ENCODE data around the gene TRIM14. TPM values are rescaled to one million over a fixed set of nuclear protein-coding genes. Genes with fewer than 3 reads are reported as not detected.

The TRIM14 gene
- total and polyA plus RNA-seq, 10 of the 15 experiments (the other 5 are each of a cell fraction or from before 2014, with no cell fraction given), result 8.6 to 53.3 (median 35.7) TPM

- 11% methylated on average over 5 of the region's 5 CpGs for WGBS (ENCODE audit: insufficient coverage, insufficient replicate concordance, low lambda C conversion rate, missing lambda C conversion rate)
- DNase-seq (ENCODE audit: low read depth, low spot score), result no peak
- intact Hi-C loops (cut with micrococcal nuclease; ENCODE audit: unreplicated experiment), result no loop called here
- Histone ChIP-seq H3K4me1 (ENCODE audit: control insufficient read depth, insufficient read depth, low read length) (peaks cover 6% of the 10 kb centered on the region; the same call in 1 of the 2 replicates), H2AFZ (ENCODE audit: control insufficient read depth, low read depth, low read length) (no peak overlapping the region), H3K4me3 (peak overlapping the region; percentile 58; the same call in 1 of the 2 replicates), H3K79me2 (ENCODE audit: control insufficient read depth, insufficient read depth, low read length) (peaks cover 49% of the 10 kb centered on the region), H3K36me3 (ENCODE audit: control insufficient read depth in 2 of 2, insufficient read depth in 2 of 2, low read length in 1 of 2) (no peaks in the 10 kb centered on the region; a peak in 1 of 4 replicates), H3K9ac (ENCODE audit: control insufficient read depth, insufficient read depth, low read length) (no peak overlapping the region), H4K20me1 (ENCODE audit: control insufficient read depth, insufficient read depth) (no peaks in the 10 kb centered on the region), H3K27ac (ENCODE audit: control insufficient read depth, insufficient read depth) (peak overlapping the region; percentile 33; the same call in 1 of the 2 replicates), H3K27me3 (replicated peaks in 1 of 2; ENCODE audit: control insufficient read depth in 2 of 2, insufficient read depth in 2 of 2, low read length in 1 of 2) (no peaks in the 10 kb centered on the region), H3K9me3 (replicated peaks; ENCODE audit: control insufficient read depth, insufficient read depth, low read length) (peaks cover 5% of the 10 kb centered on the region; the same call in 2 of the 3 replicates), H3K4me2 (ENCODE audit: control insufficient read depth, insufficient read depth) (peak overlapping the region; percentile 68)
- BruUV-seq (replicated peaks), result no TSS peak
- ChIA-PET POLR2A (interaction anchor here (0.7 to 1.9 kb wide), 5 partner anchors 8 to 351 kb away, joined by 3 to 6 read pairs (median 3); partner anchors contain the start of gene NANS), RAD21 (ENCODE audit: unreplicated experiment) (interaction anchor here (0.8 kb wide), 1 partner anchor 11 kb away, joined by 3 read pairs; no protein-coding TSS in a partner anchor), SMC1A (ENCODE audit: uncharacterized antibody, unreplicated experiment) (interaction anchor here (1.0 to 3.9 kb wide), 4 partner anchors 10 to 61 kb away, joined by 3 to 27 read pairs (median 3); partner anchors contain the start of gene NANS), CTCF (interaction anchor here (2.6 to 4.5 kb wide), 3 partner anchors 11 to 125 kb away, joined by 7 to 29 read pairs (median 15); partner anchors contain the start of genes NANS and TRMO)
- no peak for FAIRE-seq
- in situ Hi-C loops (cut with MboI), result no loop called here
- TF ChIP-seq YY1 (IDR thresholded peaks at IDR 0.05; ENCODE audit: low read depth, low read length) (0 out of 2 replicates have a peak, but pooled peaks have one; percentile 25), PML (IDR thresholded peaks at IDR 0.05; ENCODE audit: low read length) (no peak)
- TF ChIP-seq, protein P1, sequence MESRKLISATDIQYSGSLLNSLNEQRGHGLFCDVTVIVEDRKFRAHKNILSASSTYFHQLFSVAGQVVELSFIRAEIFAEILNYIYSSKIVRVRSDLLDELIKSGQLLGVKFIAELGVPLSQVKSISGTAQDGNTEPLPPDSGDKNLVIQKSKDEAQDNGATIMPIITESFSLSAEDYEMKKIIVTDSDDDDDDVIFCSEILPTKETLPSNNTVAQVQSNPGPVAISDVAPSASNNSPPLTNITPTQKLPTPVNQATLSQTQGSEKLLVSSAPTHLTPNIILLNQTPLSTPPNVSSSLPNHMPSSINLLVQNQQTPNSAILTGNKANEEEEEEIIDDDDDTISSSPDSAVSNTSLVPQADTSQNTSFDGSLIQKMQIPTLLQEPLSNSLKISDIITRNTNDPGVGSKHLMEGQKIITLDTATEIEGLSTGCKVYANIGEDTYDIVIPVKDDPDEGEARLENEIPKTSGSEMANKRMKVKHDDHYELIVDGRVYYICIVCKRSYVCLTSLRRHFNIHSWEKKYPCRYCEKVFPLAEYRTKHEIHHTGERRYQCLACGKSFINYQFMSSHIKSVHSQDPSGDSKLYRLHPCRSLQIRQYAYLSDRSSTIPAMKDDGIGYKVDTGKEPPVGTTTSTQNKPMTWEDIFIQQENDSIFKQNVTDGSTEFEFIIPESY (IDR thresholded peaks at IDR 0.05), result peak; percentile 58; the same call in 1 of the 2 replicates
- peak; percentile 12 for ATAC-seq
Measured at GRCh38 chr9:98047002-98047401, 72.0 kb downstream of the TRIM14 start.

DNA sequence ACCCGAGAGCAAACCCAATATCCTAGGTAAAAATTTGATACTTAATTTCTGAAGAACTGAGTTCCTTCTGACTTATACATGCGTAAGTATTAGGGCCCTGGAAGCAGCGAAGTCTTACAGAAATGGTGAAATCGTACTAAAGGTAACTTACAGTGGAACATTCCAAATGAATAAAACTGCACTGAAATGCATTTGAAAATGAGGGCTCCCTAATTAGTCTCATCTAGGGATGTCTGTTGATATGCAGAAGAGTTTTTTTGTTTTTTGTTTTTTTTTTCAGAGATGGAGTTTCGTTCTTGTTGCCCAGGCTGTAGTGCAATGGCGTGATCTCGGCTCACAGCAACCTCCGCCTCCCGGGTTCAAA lies 72.9 kb downstream of the TRIM14 start:
- in situ Hi-C loops (cut with MboI) (no loop called here), intact Hi-C loops (cut with micrococcal nuclease; ENCODE audit: unreplicated experiment) (no loop called here)
- peaks cover 6% of the 10 kb centered on the region; the same call in 1 of the 2 replicates for H3K4me1 ChIP-seq (ENCODE audit: control insufficient read depth, insufficient read depth, low read length)
- BruUV-seq (replicated peaks), result no TSS peak
- FAIRE-seq (no peak), ATAC-seq (no peak), DNase-seq (ENCODE audit: low read depth, low spot score) (no peak)
- H3K36me3 ChIP-seq (ENCODE audit: control insufficient read depth in 2 of 2, insufficient read depth in 2 of 2, low read length in 1 of 2), result no peaks in the 10 kb centered on the region; a peak in 1 of 4 replicates
- H3K4me3 ChIP-seq, result peak overlapping the region; percentile 58
- SMC1A ChIA-PET (ENCODE audit: uncharacterized antibody, unreplicated experiment), result interaction anchor here (0.8 to 3.9 kb wide), 7 partner anchors 11 to 211 kb away, joined by 3 to 27 read pairs (median 4); partner anchors contain the start of genes ANP32B and NANS
- no peak overlapping the region for H2AFZ ChIP-seq (ENCODE audit: control insufficient read depth, low read depth, low read length)
- RAD21 ChIA-PET (ENCODE audit: unreplicated experiment), result interaction anchor here (0.8 to 1.3 kb wide), 3 partner anchors 10 to 217 kb away, joined by 3 to 9 read pairs (median 3); partner anchors contain the start of gene NANS
- H4K20me1 ChIP-seq (ENCODE audit: control insufficient read depth, insufficient read depth), result no peaks in the 10 kb centered on the region
- CTCF ChIA-PET, result interaction anchor here (0.6 to 4.5 kb wide), 9 partner anchors 8 to 353 kb away, joined by 3 to 29 read pairs (median 5); partner anchors contain the start of genes NANS and TRMO
- H3K27me3 ChIP-seq (replicated peaks in 1 of 2; ENCODE audit: control insufficient read depth in 2 of 2, insufficient read depth in 2 of 2, low read length in 1 of 2), result no peaks in the 10 kb centered on the region
- TF ChIP-seq IKZF2 (IDR thresholded peaks at IDR 0.05), result no peak
- TF ChIP-seq, protein P2, sequence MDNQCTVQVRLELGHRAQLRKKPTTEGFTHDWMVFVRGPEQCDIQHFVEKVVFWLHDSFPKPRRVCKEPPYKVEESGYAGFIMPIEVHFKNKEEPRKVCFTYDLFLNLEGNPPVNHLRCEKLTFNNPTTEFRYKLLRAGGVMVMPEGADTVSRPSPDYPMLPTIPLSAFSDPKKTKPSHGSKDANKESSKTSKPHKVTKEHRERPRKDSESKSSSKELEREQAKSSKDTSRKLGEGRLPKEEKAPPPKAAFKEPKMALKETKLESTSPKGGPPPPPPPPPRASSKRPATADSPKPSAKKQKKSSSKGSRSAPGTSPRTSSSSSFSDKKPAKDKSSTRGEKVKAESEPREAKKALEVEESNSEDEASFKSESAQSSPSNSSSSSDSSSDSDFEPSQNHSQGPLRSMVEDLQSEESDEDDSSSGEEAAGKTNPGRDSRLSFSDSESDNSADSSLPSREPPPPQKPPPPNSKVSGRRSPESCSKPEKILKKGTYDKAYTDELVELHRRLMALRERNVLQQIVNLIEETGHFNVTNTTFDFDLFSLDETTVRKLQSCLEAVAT (IDR thresholded peaks at IDR 0.05), result peak; percentile 61
- H3K27ac ChIP-seq (ENCODE audit: control insufficient read depth, insufficient read depth), result peak overlapping the region; percentile 88
- H3K9ac ChIP-seq (ENCODE audit: control insufficient read depth, insufficient read depth, low read length), result peak overlapping the region; percentile 77
- peak overlapping the region; percentile 68 for H3K4me2 ChIP-seq (ENCODE audit: control insufficient read depth, insufficient read depth)
- H3K79me2 ChIP-seq (ENCODE audit: control insufficient read depth, insufficient read depth, low read length), result peaks cover 49% of the 10 kb centered on the region
- H3K9me3 ChIP-seq (replicated peaks; ENCODE audit: control insufficient read depth, insufficient read depth, low read length), result peaks cover 5% of the 10 kb centered on the region; the same call in 2 of the 3 replicates
- POLR2A ChIA-PET, result interaction anchor here (0.6 to 2.3 kb wide), 9 partner anchors 8 to 351 kb away, joined by 3 to 16 read pairs (median 4); partner anchors contain the start of gene NANS
- WGBS (ENCODE audit: insufficient coverage, insufficient replicate concordance, low lambda C conversion rate, missing lambda C conversion rate), result 29% methylated on average over 9 of the region's 9 CpGs
